GM19438 (cell line): ENCODE measurements around the gene UCN3.
"Not testable (repeated sequence)": the region's sequence is repeated elsewhere in the genome, so short reads cannot be mapped to it uniquely, and the experiment has no call there.

ENCODE experiments used
- ATAC-seq: cut with Tn5 transposase; IDR thresholded peaks from one replicate; pipeline ENCODE4 v1.9.1; 2021; ENCODE audit warnings: low read depth; ENCODE audit not compliant: unreplicated experiment

The UCN3 gene

GRCh38 chr10:5364374-5364773 lies 392 bp upstream of the UCN3 start:
- no peak for ATAC-seq

GRCh38 chr10:5365928-5366327 lies 1.2 kb downstream of the UCN3 start:
- ATAC-seq: no peak

GRCh38 chr10:5369362-5370158 lies 4.8 kb downstream of the UCN3 start:
- ATAC-seq: no peak

GRCh38 chr10:5370493-5371352 lies 6.0 kb downstream of the UCN3 start:
- no peak for ATAC-seq

- no peak for ATAC-seq
These were observed 8.5 kb downstream of the UCN3 start for GRCh38 chr10:5373307-5373706.

GRCh38 chr10:5373891-5374611 lies 9.3 kb downstream of the UCN3 start:
- ATAC-seq: no peak

GRCh38 chr10:5376450-5376849 lies 11.7 kb downstream of the UCN3 start:
- no peak for ATAC-seq

- not testable (repeated sequence) for ATAC-seq
These were observed 14.4 kb downstream of the UCN3 start for GRCh38 chr10:5379202-5379601.

- not testable (repeated sequence) for ATAC-seq
These were observed 15.6 kb downstream of the UCN3 start for GRCh38 chr10:5380395-5380794.

- no peak for ATAC-seq
These were observed 16.4 kb downstream of the UCN3 start for GRCh38 chr10:5381187-5381586.

GRCh38 chr10:5385224-5385623 lies 20.5 kb downstream of the UCN3 start:
- no peak for ATAC-seq

- ATAC-seq: no peak
These were observed 22.4 kb downstream of the UCN3 start for GRCh38 chr10:5387169-5387568.

- ATAC-seq: no peak
These were observed 25.9 kb downstream of the UCN3 start for GRCh38 chr10:5390607-5391205.

GRCh38 chr10:5391790-5392189 lies 27.0 kb downstream of the UCN3 start:
- ATAC-seq: no peak

GRCh38 chr10:5393529-5393928 lies 28.8 kb downstream of the UCN3 start:
- ATAC-seq: no peak

GRCh38 chr10:5395168-5395567 lies 30.4 kb downstream of the UCN3 start:
- ATAC-seq: no peak

- ATAC-seq: no peak
These were observed 32.0 kb downstream of the UCN3 start for GRCh38 chr10:5396556-5397300.

GRCh38 chr10:5399332-5399731 lies 34.6 kb downstream of the UCN3 start:
- no peak for ATAC-seq

- ATAC-seq: no peak
These were observed 35.9 kb downstream of the UCN3 start for GRCh38 chr10:5400468-5401240.
